Globus pallidus (tissue), 1 donor: ENCODE measurements around the gene RNLS.

Source experiments
- DNase-seq: peaks from one replicate; pipeline ENCODE4 v3.0.0-alpha.2; 2015; ENCODE audit warnings: low spot score

RNLS gene

GRCh38 chr10:88230251-88230650, 352.9 kb downstream of the RNLS start:
- DNase-seq: no peak

GRCh38 chr10:88228130-88228529, 355.0 kb downstream of the RNLS start:
- no peak for DNase-seq

- no peak for DNase-seq
Observed at GRCh38 chr10:88227342-88228018, 355.6 kb downstream of the RNLS start.

- DNase-seq: no peak
Observed at GRCh38 chr10:88226891-88227290, 356.2 kb downstream of the RNLS start.

- DNase-seq: no peak
Observed at GRCh38 chr10:88226071-88226659, 357.0 kb downstream of the RNLS start.
